ENCODE measurements around the gene SLC50A1.

The SLC50A1 gene

GRCh38 chr1:155121249-155121648 lies 14.4 kb upstream of the SLC50A1 start:
- Histone ChIP-seq H3K9me3 (replicated peaks; ENCODE audit: insufficient read depth, low read length) (no peaks in the 10 kb centered on the region), H4K20me1 (ENCODE audit: insufficient read depth, low read length) (no peaks in the 10 kb centered on the region), H3K9ac (ENCODE audit: low read length) (no peak overlapping the region), H3K36me3 (replicated peaks; ENCODE audit: insufficient read depth, low read length) (no peaks in the 10 kb centered on the region), H3K4me3 (ENCODE audit: low read length) (no peak overlapping the region), H3K27me3 (replicated peaks; ENCODE audit: insufficient read depth, low read length) (peaks cover 90% of the 10 kb centered on the region), H3K4me1 (ENCODE audit: low read length) (peaks cover 14% of the 10 kb centered on the region), H3K27ac (ENCODE audit: low read length) (no peak overlapping the region), H3F3A (ENCODE audit: insufficient read depth, low read length) (peaks cover 13% of the 10 kb centered on the region; the same call in 1 of the 2 replicates), H2AFZ (ENCODE audit: low read length) (no peak overlapping the region), H3K79me2 (ENCODE audit: low read length) (no peaks in the 10 kb centered on the region), H3K9me2 (replicated peaks; ENCODE audit: insufficient read depth, low read length) (no peaks in the 10 kb centered on the region), H3K4me2 (ENCODE audit: low read depth, low read length) (no peak overlapping the region)
- TF ChIP-seq EZH2phosphoT487 (IDR thresholded peaks at IDR 0.05; ENCODE audit: low read length) (no peak), CTCF (IDR thresholded peaks at IDR 0.05; ENCODE audit: low read length) (no peak), EZH2 (optimal IDR thresholded peaks at IDR 0.05; ENCODE audit: low read depth, low read length) (no peak)
- no peak for DNase-seq

- Histone ChIP-seq H3K9ac (ENCODE audit: low read length) (no peak overlapping the region), H2AFZ (ENCODE audit: low read length) (no peak overlapping the region), H3F3A (ENCODE audit: insufficient read depth, low read length) (peaks cover 13% of the 10 kb centered on the region; the same call in 1 of the 2 replicates), H3K4me2 (ENCODE audit: low read depth, low read length) (no peak overlapping the region), H3K4me3 (ENCODE audit: low read length) (no peak overlapping the region), H4K20me1 (ENCODE audit: insufficient read depth, low read length) (no peaks in the 10 kb centered on the region), H3K9me3 (replicated peaks; ENCODE audit: insufficient read depth, low read length) (no peaks in the 10 kb centered on the region), H3K4me1 (ENCODE audit: low read length) (peaks cover 18% of the 10 kb centered on the region), H3K36me3 (replicated peaks; ENCODE audit: insufficient read depth, low read length) (no peaks in the 10 kb centered on the region), H3K79me2 (ENCODE audit: low read length) (no peaks in the 10 kb centered on the region), H3K27ac (ENCODE audit: low read length) (no peak overlapping the region), H3K9me2 (replicated peaks; ENCODE audit: insufficient read depth, low read length) (no peaks in the 10 kb centered on the region), H3K27me3 (replicated peaks; ENCODE audit: insufficient read depth, low read length) (peaks cover 93% of the 10 kb centered on the region)
- no peak for DNase-seq
- no peak for TF ChIP-seq EZH2 (optimal IDR thresholded peaks at IDR 0.05; ENCODE audit: low read depth, low read length)
- no peak for TF ChIP-seq EZH2phosphoT487 (IDR thresholded peaks at IDR 0.05; ENCODE audit: low read length)
- no peak for TF ChIP-seq CTCF (IDR thresholded peaks at IDR 0.05; ENCODE audit: low read length)
These were observed 13.3 kb upstream of the SLC50A1 start for GRCh38 chr1:155122308-155122707.

GRCh38 chr1:155123801-155124200 lies 11.9 kb upstream of the SLC50A1 start:
- Histone ChIP-seq H3F3A (ENCODE audit: insufficient read depth, low read length) (0 out of 2 replicates have a peak, but pooled peaks cover under 1% of the 10 kb centered on the region), H3K9me3 (replicated peaks; ENCODE audit: insufficient read depth, low read length) (no peaks in the 10 kb centered on the region), H3K9ac (ENCODE audit: low read length) (no peak overlapping the region), H3K79me2 (ENCODE audit: low read length) (no peaks in the 10 kb centered on the region), H3K4me3 (ENCODE audit: low read length) (no peak overlapping the region), H3K27me3 (replicated peaks; ENCODE audit: insufficient read depth, low read length) (peaks cover 99% of the 10 kb centered on the region), H2AFZ (ENCODE audit: low read length) (no peak overlapping the region), H3K36me3 (replicated peaks; ENCODE audit: insufficient read depth, low read length) (no peaks in the 10 kb centered on the region), H3K27ac (ENCODE audit: low read length) (no peak overlapping the region), H3K4me2 (ENCODE audit: low read depth, low read length) (no peak overlapping the region), H4K20me1 (ENCODE audit: insufficient read depth, low read length) (no peaks in the 10 kb centered on the region), H3K9me2 (replicated peaks; ENCODE audit: insufficient read depth, low read length) (no peaks in the 10 kb centered on the region), H3K4me1 (ENCODE audit: low read length) (peaks cover 5% of the 10 kb centered on the region; the same call in 1 of the 2 replicates)
- TF ChIP-seq EZH2phosphoT487 (IDR thresholded peaks at IDR 0.05; ENCODE audit: low read length) (no peak), CTCF (IDR thresholded peaks at IDR 0.05; ENCODE audit: low read length) (no peak), EZH2 (optimal IDR thresholded peaks at IDR 0.05; ENCODE audit: low read depth, low read length) (no peak)
- DNase-seq = no peak

All from MM.1S (cell line).